GM19328 (cell line): Measurements from ENCODE around the gene SORBS1.

Experiments
- ATAC-seq: cut with Tn5 transposase; IDR thresholded peaks from one replicate; pipeline ENCODE4 v1.9.1; 2021; ENCODE audit warnings: mild to moderate bottlenecking, moderate library complexity; ENCODE audit not compliant: unreplicated experiment

Gene SORBS1

GRCh38 chr10:95542330-95542729, 18.8 kb downstream of the SORBS1 start:
- no peak for ATAC-seq

GRCh38 chr10:95540514-95541052, 20.6 kb downstream of the SORBS1 start:
- no peak for ATAC-seq

- ATAC-seq: no peak
These were observed 21.4 kb downstream of the SORBS1 start for GRCh38 chr10:95539560-95540284.

- no peak for ATAC-seq
These were observed 22.8 kb downstream of the SORBS1 start for GRCh38 chr10:95538412-95538811.

- no peak for ATAC-seq
These were observed 23.6 kb downstream of the SORBS1 start for GRCh38 chr10:95537542-95537927.

- no peak for ATAC-seq
These were observed 24.2 kb downstream of the SORBS1 start for GRCh38 chr10:95536894-95537541.

- ATAC-seq: no peak
These were observed 25.2 kb downstream of the SORBS1 start for GRCh38 chr10:95536017-95536416.

GRCh38 chr10:95535526-95535925, 25.6 kb downstream of the SORBS1 start:
- ATAC-seq: no peak

GRCh38 chr10:95533590-95533989, 27.6 kb downstream of the SORBS1 start:
- no peak for ATAC-seq

- ATAC-seq: no peak
These were observed 28.6 kb downstream of the SORBS1 start for GRCh38 chr10:95532536-95532935.

GRCh38 chr10:95531994-95532399, 29.2 kb downstream of the SORBS1 start:
- no peak for ATAC-seq

GRCh38 chr10:95531058-95531809, 29.9 kb downstream of the SORBS1 start:
- ATAC-seq: no peak

- no peak for ATAC-seq
These were observed 30.6 kb downstream of the SORBS1 start for GRCh38 chr10:95530561-95530960.

- ATAC-seq: no peak
These were observed 31.1 kb downstream of the SORBS1 start for GRCh38 chr10:95530029-95530428.

- no peak for ATAC-seq
These were observed 35.1 kb downstream of the SORBS1 start for GRCh38 chr10:95526044-95526443.

GRCh38 chr10:95525033-95525418, 36.1 kb downstream of the SORBS1 start:
- no peak for ATAC-seq

- ATAC-seq: no peak
These were observed 36.7 kb downstream of the SORBS1 start for GRCh38 chr10:95524358-95525032.

- no peak for ATAC-seq
These were observed 39.1 kb downstream of the SORBS1 start for GRCh38 chr10:95522117-95522516.

GRCh38 chr10:95520617-95521016, 40.6 kb downstream of the SORBS1 start:
- ATAC-seq: no peak

- no peak for ATAC-seq
These were observed 42.4 kb downstream of the SORBS1 start for GRCh38 chr10:95518455-95519452.
